Bronchial epithelial cell (primary cell): ENCODE measurements around the gene SNRNP48. TPM values are rescaled to one million over a fixed set of nuclear protein-coding genes. Genes with fewer than 3 reads are reported as not detected.

Source experiments
- DNase-seq: peaks from one replicate; pipeline ENCODE4 v3.0.0-alpha.2; 2010; ENCODE audit warnings: low read depth
- FAIRE-seq: peaks from 2 replicates; lab custom pipeline; 2011; peaks lifted over from hg19 to GRCh38; lab: Jason Lieb, UNC
- H3K27me3 ChIP-seq: 2 replicates; pipeline ENCODE4 v1.5.1; 2011; ENCODE audit warnings: low read length; ENCODE audit not compliant: control insufficient read depth, insufficient read depth
- H3K36me3 ChIP-seq: 2 replicates; pipeline ENCODE4 v1.5.1; 2011; ENCODE audit warnings: low read length; ENCODE audit not compliant: control insufficient read depth, insufficient read depth
- H3K4me3 ChIP-seq: 2 replicates; pipeline ENCODE4 v1.5.1; 2011; ENCODE audit warnings: mild to moderate bottlenecking, low read depth, low read length, control low read depth
- total RNA-seq: library from RNA; depleted of rRNA; stranded (reverse); fragments of >200 nt; gene quantifications from 2 replicates; pipeline ENCODE4 v1.2.1, GENCODE V29; 2014
- TF ChIP-seq, protein P1 (sequence below): IDR thresholded peaks from 2 replicates; pipeline ENCODE4 v1.5.1; 2011; ENCODE audit warnings: mild to moderate bottlenecking, moderate library complexity, low read length, control low read depth, inconsistent platforms; ENCODE audit not compliant: insufficient read depth, severe bottlenecking

SNRNP48 gene
- total RNA-seq, 1 donor from 2014 or later: 10.0 TPM

DNA sequence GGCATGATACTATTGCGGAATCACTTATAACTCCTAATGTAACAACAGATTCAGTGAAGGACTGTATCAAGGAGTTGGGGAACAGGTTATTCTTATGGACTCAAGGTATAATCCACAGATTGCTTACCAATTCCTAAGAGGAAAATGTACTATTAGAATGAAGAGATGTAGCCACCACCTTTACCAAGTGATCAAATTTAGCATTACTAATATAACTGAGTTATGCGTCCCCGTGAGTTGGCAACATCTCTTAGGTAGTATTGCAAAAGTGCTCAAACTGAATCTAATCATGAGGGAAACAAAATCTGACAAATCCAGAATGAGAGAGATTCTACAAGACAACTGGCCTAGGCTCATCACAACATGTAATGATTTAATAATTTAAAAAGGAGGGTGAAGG lies 777 bp upstream of the SNRNP48 start:
- no peaks in the 10 kb centered on the region for H3K27me3 ChIP-seq
- DNase-seq: peak; percentile 66
- H3K4me3 ChIP-seq: no peak overlapping the region
- FAIRE-seq: no peak
- peaks cover 8% of the 10 kb centered on the region for H3K36me3 ChIP-seq
- TF ChIP-seq, protein P1, sequence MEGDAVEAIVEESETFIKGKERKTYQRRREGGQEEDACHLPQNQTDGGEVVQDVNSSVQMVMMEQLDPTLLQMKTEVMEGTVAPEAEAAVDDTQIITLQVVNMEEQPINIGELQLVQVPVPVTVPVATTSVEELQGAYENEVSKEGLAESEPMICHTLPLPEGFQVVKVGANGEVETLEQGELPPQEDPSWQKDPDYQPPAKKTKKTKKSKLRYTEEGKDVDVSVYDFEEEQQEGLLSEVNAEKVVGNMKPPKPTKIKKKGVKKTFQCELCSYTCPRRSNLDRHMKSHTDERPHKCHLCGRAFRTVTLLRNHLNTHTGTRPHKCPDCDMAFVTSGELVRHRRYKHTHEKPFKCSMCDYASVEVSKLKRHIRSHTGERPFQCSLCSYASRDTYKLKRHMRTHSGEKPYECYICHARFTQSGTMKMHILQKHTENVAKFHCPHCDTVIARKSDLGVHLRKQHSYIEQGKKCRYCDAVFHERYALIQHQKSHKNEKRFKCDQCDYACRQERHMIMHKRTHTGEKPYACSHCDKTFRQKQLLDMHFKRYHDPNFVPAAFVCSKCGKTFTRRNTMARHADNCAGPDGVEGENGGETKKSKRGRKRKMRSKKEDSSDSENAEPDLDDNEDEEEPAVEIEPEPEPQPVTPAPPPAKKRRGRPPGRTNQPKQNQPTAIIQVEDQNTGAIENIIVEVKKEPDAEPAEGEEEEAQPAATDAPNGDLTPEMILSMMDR: no peak

DNA sequence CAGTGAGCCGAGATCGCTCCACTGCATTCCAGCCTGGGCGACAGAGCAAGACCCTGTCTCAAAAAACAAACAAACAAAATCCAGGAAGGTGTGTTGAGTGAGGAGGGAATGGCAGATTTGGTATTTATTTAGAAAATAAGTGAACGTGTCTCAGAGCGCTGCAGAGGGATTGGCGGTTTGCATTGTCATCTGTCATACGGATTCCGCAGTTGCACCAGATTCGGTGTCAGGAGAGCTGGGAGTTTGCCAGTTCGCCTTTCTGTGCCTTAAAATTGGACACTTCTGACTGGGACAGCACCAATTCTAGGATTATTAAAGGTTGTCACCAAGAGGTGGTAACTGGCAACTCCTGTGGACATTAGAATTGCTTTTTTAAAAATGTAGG lies 912 bp downstream of the SNRNP48 start:
- Histone ChIP-seq H3K36me3 (peaks cover 6% of the 10 kb centered on the region), H3K4me3 (peak overlapping the region; percentile 85), H3K27me3 (no peaks in the 10 kb centered on the region)
- DNase-seq (no peak), FAIRE-seq (no peak)
- TF ChIP-seq, protein P1: no peak

DNA sequence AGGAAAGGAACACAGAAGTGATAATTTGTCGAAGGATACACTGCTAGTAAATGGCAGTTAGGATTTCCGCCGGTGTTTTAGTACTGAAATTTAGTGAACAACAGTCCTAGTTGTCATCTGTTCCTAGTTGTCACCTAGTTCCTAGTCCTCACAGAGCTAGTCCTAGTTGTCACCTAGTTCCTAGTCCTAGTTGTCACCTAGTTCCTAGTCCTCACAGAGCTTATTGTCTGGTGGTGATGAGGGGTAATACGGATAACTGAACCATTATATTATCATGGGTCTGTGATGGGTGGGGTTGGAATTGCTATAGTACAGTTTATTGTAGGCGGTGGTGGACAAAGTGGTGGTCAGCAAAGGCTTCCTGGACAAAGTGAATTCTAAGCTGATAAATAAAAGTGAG lies 1.8 kb downstream of the SNRNP48 start:
- H3K4me3 ChIP-seq: no peak overlapping the region
- DNase-seq (no peak), FAIRE-seq (no peak)
- no peaks in the 10 kb centered on the region for H3K27me3 ChIP-seq
- H3K36me3 ChIP-seq: peaks cover 6% of the 10 kb centered on the region
- TF ChIP-seq, protein P1: no peak

DNA sequence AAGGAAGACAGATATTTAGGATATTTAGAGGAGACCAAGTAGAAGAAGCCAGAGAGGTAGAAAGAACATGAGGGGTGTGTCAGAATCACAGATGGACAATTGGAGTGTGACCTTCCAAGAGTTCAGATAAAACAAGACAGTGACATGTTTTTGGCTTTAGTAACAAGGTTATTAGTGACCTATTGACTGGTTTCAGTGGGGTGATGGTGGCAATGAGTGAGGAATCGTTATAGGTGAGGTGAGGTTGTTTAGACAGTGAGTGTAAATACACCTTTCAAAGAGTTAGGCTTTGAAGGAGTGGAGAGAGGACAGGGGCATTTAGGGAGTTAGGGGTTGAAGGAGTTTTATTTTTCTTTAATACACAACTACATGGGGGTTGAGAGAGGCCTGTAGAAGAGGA lies 3.2 kb downstream of the SNRNP48 start:
- TF ChIP-seq, protein P1: no peak
- FAIRE-seq: no peak
- Histone ChIP-seq H3K4me3 (no peak overlapping the region), H3K27me3 (no peaks in the 10 kb centered on the region), H3K36me3 (peaks cover 6% of the 10 kb centered on the region)
- DNase-seq: no peak

DNA sequence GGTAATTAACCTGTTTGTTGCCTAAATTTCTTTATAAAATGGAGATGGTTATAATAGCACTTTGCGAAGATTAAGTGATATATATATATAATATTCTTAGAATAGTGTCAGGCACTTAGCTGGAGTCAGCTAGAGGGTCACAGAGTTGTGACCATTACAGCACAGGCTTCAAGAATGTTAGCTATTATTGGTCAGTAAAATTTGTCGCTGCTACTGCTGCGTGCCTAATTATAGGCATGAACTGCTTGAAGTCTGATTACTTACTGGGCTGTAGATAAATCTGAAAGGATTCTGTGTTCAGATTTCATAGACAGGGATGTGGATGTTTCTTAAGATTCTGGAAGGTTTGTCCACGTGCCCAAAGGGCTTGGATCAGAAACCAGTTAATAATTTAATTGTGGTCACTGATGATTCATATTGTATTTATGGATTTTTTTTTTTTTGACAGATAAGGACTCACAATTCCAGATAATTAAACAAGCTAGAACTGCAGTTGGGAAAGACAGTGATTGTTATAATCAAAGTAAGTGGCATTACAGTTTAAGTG lies 4.7 kb downstream of the SNRNP48 start:
- FAIRE-seq (no peak), DNase-seq (no peak)
- Histone ChIP-seq H3K36me3 (peaks cover 6% of the 10 kb centered on the region), H3K27me3 (no peaks in the 10 kb centered on the region), H3K4me3 (no peak overlapping the region)
- TF ChIP-seq, protein P1: no peak

DNA sequence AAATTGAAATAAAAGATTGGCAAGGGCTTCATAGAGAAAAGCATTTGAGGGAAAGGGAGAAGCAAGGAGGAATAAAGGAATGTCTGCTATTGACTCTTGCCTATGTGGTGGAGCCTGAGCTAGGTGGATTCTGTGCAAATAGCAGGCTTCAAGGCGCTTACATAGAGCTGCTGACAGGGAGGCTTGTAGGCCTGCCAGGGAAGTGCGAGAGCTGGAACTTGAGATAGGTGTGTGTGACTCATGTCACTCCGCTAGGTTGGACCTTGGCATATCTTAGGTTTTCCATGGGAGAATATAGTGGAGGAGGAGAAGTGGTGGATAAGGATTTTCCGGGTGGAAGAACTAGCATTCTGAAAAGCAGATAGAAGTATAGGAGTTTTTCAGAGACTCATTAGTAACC lies 14.0 kb downstream of the SNRNP48 start:
- no peaks in the 10 kb centered on the region for H3K27me3 ChIP-seq
- H3K4me3 ChIP-seq: no peak overlapping the region
- DNase-seq (peak; percentile 33), FAIRE-seq (no peak)
- peaks cover 8% of the 10 kb centered on the region for H3K36me3 ChIP-seq
- TF ChIP-seq, protein P1: no peak
